ENCODE measurements around the gene GRM4. TPM values are rescaled to one million over a fixed set of nuclear protein-coding genes. Genes with fewer than 3 reads are reported as not detected.

The GRM4 gene
- total RNA-seq, 1 donor from 2014 or later, result not detected

DNA sequence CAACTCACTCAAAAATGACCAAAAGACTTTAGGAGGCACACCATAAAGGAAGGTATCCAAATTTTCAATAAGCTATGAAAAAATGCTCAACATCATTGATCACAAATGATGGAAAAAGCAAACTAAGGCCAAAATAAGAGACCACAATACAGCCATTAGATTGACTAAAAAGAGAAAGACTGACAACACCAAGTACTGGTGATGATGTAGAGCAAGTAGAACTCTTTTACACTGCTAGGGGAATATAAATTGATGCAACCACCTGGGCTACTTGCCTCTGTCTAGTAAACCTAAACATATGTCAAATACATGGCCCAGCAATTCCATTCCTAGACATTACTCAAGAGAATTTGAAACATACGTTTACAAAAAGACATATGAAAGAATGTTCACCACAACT, 148.6 kb downstream of the GRM4 start:
- H3K4me3 ChIP-seq (ENCODE audit: low read depth, low read length), result no peak overlapping the region
- DNase-seq (ENCODE audit: low read depth) (no peak), FAIRE-seq (no peak)
- H3K27me3 ChIP-seq (ENCODE audit: control insufficient read depth, insufficient read depth, low read length), result no peaks in the 10 kb centered on the region
- no peak for TF ChIP-seq CTCF (IDR thresholded peaks at IDR 0.05; ENCODE audit: insufficient read depth, low read length, severe bottlenecking)
- no peaks in the 10 kb centered on the region for H3K36me3 ChIP-seq (ENCODE audit: control insufficient read depth, insufficient read depth, low read length)

DNA sequence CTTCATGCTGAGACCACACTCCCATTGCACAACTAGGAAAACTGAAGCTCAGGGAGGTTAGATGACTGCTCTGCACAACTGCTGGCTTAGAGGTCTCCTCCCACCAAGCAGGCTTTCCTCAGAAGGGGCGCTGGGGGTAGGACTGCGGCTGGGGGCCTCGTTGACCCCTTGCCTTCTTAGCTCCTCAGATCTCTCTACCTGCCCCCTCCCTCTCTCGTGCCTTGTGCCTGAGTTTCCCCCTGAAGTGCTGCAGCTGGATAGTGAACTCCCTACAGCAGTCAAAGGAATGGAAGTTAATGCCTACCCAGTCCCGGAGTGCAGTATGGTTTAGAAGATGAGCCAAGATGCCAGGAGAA, 149.8 kb downstream of the GRM4 start:
- Histone ChIP-seq H3K4me3 (ENCODE audit: low read depth, low read length) (no peak overlapping the region), H3K36me3 (ENCODE audit: control insufficient read depth, insufficient read depth, low read length) (no peaks in the 10 kb centered on the region), H3K27me3 (ENCODE audit: control insufficient read depth, insufficient read depth, low read length) (no peaks in the 10 kb centered on the region)
- no peak for TF ChIP-seq CTCF (IDR thresholded peaks at IDR 0.05; ENCODE audit: insufficient read depth, low read length, severe bottlenecking)
- FAIRE-seq (no peak), DNase-seq (ENCODE audit: low read depth) (no peak)

- Histone ChIP-seq H3K27me3 (ENCODE audit: control insufficient read depth, insufficient read depth, low read length) (no peaks in the 10 kb centered on the region), H3K36me3 (ENCODE audit: control insufficient read depth, insufficient read depth, low read length) (no peaks in the 10 kb centered on the region), H3K4me3 (ENCODE audit: low read depth, low read length) (no peak overlapping the region)
- FAIRE-seq (peak; percentile 40), DNase-seq (ENCODE audit: low read depth) (no peak)
- no peak for TF ChIP-seq CTCF (IDR thresholded peaks at IDR 0.05; ENCODE audit: insufficient read depth, low read length, severe bottlenecking)
Measured at GRCh38 chr6:33995309-33996119, 150.4 kb downstream of the GRM4 start.

- Histone ChIP-seq H3K36me3 (ENCODE audit: control insufficient read depth, insufficient read depth, low read length) (no peaks in the 10 kb centered on the region), H3K4me3 (ENCODE audit: low read depth, low read length) (no peak overlapping the region), H3K27me3 (ENCODE audit: control insufficient read depth, insufficient read depth, low read length) (no peaks in the 10 kb centered on the region)
- DNase-seq (ENCODE audit: low read depth) (no peak), FAIRE-seq (no peak)
- no peak for TF ChIP-seq CTCF (IDR thresholded peaks at IDR 0.05; ENCODE audit: insufficient read depth, low read length, severe bottlenecking)
Measured at GRCh38 chr6:33994472-33995308, 151.2 kb downstream of the GRM4 start.

DNA sequence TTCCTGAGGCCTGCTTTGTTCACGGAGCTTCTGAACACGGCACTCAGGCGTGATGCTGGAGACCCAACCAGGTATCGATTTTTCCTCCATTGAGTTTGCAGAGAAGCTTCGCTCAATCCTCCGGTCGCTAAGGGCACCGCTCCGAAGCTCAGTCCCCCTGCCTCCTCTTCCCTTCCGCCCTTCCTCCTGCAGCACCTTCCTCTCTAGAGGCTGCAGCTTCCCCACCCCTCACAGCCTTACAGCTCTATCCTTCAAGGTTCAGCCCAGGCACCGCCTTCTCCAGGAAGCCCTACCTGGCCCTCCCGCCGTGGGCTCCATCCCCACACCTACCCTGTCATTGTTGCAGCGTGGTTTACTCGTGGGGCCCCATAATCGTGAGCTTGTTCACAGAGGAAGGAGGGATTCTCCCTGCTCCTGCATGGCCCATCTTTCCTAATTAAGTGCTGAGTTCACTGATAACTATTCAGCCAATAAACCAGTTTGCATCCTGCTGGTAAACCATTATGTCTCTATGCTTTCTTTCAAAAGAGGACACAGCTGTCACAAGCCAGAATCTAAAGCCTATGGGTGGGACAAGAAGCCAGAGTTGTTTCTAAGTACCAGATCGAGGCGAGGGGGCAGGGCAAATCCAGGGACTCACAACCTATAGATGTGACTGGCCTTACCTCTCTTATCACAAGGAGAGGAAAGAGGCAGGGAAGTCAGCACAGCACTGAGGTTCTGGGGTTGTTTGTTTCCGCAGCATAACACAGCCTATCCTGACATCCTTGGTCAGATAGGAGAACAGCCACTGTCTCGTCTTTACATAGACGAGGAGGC, 152.0 kb downstream of the GRM4 start:
- no peak overlapping the region for H3K4me3 ChIP-seq (ENCODE audit: low read depth, low read length)
- H3K36me3 ChIP-seq (ENCODE audit: control insufficient read depth, insufficient read depth, low read length), result no peaks in the 10 kb centered on the region
- TF ChIP-seq CTCF (IDR thresholded peaks at IDR 0.05; ENCODE audit: insufficient read depth, low read length, severe bottlenecking), result no peak
- DNase-seq (ENCODE audit: low read depth) (no peak), FAIRE-seq (peak; percentile 18)
- no peaks in the 10 kb centered on the region for H3K27me3 ChIP-seq (ENCODE audit: control insufficient read depth, insufficient read depth, low read length)
